ENCODE results near the gene SLC5A10. TPM values are rescaled to one million over a fixed set of nuclear protein-coding genes. Genes with fewer than 3 reads are reported as not detected.

Gene SLC5A10
- total RNA-seq, 1 experiment from 2014 or later: not detected

DNA sequence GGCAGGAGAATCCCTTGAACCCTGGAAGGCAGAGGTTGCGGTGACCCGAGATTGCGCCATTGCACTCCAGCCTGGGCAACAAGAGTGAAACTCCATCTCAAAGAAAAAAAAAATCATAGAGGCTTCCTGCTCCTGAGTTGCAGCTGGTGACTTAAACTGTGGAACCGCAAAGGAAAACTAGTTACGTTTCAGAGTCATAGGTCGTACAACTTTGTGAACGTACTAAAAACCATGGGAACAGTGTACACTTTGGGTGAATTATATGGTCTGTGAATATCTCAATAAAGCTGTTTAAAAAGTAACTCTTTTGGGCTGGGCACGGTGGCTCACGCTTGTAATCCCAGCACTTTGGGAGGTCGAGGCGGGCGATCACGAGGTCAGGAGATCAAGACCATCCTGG is 23.6 kb downstream of the SLC5A10 start:
- H3K9me3 ChIP-seq (ENCODE audit: control insufficient read depth, low read depth, low read length): no peaks in the 10 kb centered on the region
- H2BK15ac ChIP-seq (ENCODE audit: low read depth, low read length): no peak overlapping the region
- H3K79me1 ChIP-seq (ENCODE audit: insufficient read depth, low read depth, low read length, poor library complexity, severe bottlenecking): no peaks in the 10 kb centered on the region
- no peak overlapping the region for H3K14ac ChIP-seq (ENCODE audit: insufficient read depth, low read length)
- H3K4me3 Mint-ChIP-seq: no peak overlapping the region
- no CpG with 5 or more reads among the region's 13 CpGs for WGBS (ENCODE audit: extremely low coverage, insufficient read length, low lambda C conversion rate)
- no peak overlapping the region for H2AK5ac ChIP-seq (ENCODE audit: insufficient read length, low read length)
- H3K23me2 ChIP-seq (ENCODE audit: insufficient read length, low read depth, low read length, poor library complexity, severe bottlenecking): no peaks in the 10 kb centered on the region
- H2BK12ac ChIP-seq (ENCODE audit: insufficient read length, low read depth, low read length): no peak overlapping the region
- H3T11ph ChIP-seq (ENCODE audit: low read length): no peak overlapping the region
- no peak overlapping the region for H3K4ac ChIP-seq (ENCODE audit: low read depth, low read length)
- no peak overlapping the region for H3K9ac ChIP-seq (ENCODE audit: extremely low read depth, insufficient read length, low read length)
- no peak overlapping the region for H2BK5ac ChIP-seq (ENCODE audit: insufficient read length, low read length)
- peaks cover 24 to 69% (median 53%) of the 10 kb centered on the region in 3 experiments; a peak in 6 of 7 replicates for H3K36me3 Mint-ChIP-seq (ENCODE audit: insufficient read depth in 1 of 3, low read depth in 3 of 3)
- H4K20me1 ChIP-seq (ENCODE audit: control insufficient read depth, insufficient read depth, insufficient read length): no peaks in the 10 kb centered on the region
- H4K91ac ChIP-seq (ENCODE audit: insufficient read length, low read depth, low read length): no peak overlapping the region
- H3K4me2 ChIP-seq (ENCODE audit: insufficient read depth, insufficient read length, low read length): no peak overlapping the region
- H3K9me3 Mint-ChIP-seq: no peaks in the 10 kb centered on the region
- no peak overlapping the region for H3K27ac Mint-ChIP-seq
- H2AFZ ChIP-seq (ENCODE audit: low read length): no peak overlapping the region
- H3K27me3 ChIP-seq (ENCODE audit: insufficient read depth, low read length): no peaks in the 10 kb centered on the region
- no peaks in the 10 kb centered on the region for H3K4me1 Mint-ChIP-seq
- no peak overlapping the region for H2BK20ac ChIP-seq (ENCODE audit: low read depth, low read length, poor library complexity, severe bottlenecking)
- H3K4me1 ChIP-seq (ENCODE audit: insufficient read depth, low read length): no peaks in the 10 kb centered on the region
- H4K5ac ChIP-seq (ENCODE audit: insufficient read length, low read depth, low read length): no peak overlapping the region
- TF ChIP-seq, protein P1, sequence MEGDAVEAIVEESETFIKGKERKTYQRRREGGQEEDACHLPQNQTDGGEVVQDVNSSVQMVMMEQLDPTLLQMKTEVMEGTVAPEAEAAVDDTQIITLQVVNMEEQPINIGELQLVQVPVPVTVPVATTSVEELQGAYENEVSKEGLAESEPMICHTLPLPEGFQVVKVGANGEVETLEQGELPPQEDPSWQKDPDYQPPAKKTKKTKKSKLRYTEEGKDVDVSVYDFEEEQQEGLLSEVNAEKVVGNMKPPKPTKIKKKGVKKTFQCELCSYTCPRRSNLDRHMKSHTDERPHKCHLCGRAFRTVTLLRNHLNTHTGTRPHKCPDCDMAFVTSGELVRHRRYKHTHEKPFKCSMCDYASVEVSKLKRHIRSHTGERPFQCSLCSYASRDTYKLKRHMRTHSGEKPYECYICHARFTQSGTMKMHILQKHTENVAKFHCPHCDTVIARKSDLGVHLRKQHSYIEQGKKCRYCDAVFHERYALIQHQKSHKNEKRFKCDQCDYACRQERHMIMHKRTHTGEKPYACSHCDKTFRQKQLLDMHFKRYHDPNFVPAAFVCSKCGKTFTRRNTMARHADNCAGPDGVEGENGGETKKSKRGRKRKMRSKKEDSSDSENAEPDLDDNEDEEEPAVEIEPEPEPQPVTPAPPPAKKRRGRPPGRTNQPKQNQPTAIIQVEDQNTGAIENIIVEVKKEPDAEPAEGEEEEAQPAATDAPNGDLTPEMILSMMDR (conservative IDR thresholded peaks at IDR 0.05): no peak
- DNase-seq: no peak
- H3K27ac ChIP-seq (ENCODE audit: insufficient read length, low read depth, low read length): no peak overlapping the region
- H3K56ac ChIP-seq (ENCODE audit: insufficient read length, low read depth, low read length): no peak overlapping the region
- H3K23ac ChIP-seq (ENCODE audit: insufficient read length, low read depth, low read length): no peak overlapping the region
- no peaks in the 10 kb centered on the region for H3K27me3 Mint-ChIP-seq (ENCODE audit: low read depth)
- H4K8ac ChIP-seq (replicated peaks; ENCODE audit: insufficient read length, low read depth, low read length): no peak overlapping the region
- no peaks in the 10 kb centered on the region for H3K79me2 ChIP-seq (ENCODE audit: insufficient read depth, low read length)
- no peak overlapping the region for H2BK120ac ChIP-seq (ENCODE audit: low read depth, low read length, poor library complexity, severe bottlenecking)
- H3K18ac ChIP-seq (ENCODE audit: insufficient read length, low read depth, low read length): no peak overlapping the region
